ENCODE results near the gene EXOC3L2. TPM values are rescaled to one million over a fixed set of nuclear protein-coding genes. Genes with fewer than 3 reads are reported as not detected.

EXOC3L2 gene
- total RNA-seq, 4 donors from 2014 or later, result 0.44 to 3.5 (median 1.7) TPM

GRCh38 chr19:45205810-45206209 is 39.4 kb downstream of the EXOC3L2 start:
- Histone ChIP-seq H3K9me3 (no peaks in the 10 kb centered on the region), H3K27me3 (no peaks in the 10 kb centered on the region), H3K27ac (no peak overlapping the region), H3K36me3 (no peaks in the 10 kb centered on the region), H3K4me3 (no peak overlapping the region), H3K4me1 (peaks cover 8% of the 10 kb centered on the region)
- no peak for DNase-seq (ENCODE audit: low spot score in 2 of 2)
- TF ChIP-seq POLR2A (IDR thresholded peaks at IDR 0.05), result no peak
- no peak for TF ChIP-seq EP300 (IDR thresholded peaks at IDR 0.05)
- TF ChIP-seq CTCF (IDR thresholded peaks at IDR 0.05), result no peak
- no peak for TF ChIP-seq POLR2AphosphoS5 (IDR thresholded peaks at IDR 0.05)
- WGBS, result 85% methylated on average over 12 of the region's 12 CpGs

- Histone ChIP-seq H3K36me3 (no peaks in the 10 kb centered on the region), H3K9me3 (no peaks in the 10 kb centered on the region), H3K27me3 (no peaks in the 10 kb centered on the region), H3K4me1 (peaks cover 8% of the 10 kb centered on the region), H3K27ac (peak overlapping the region; percentile 15), H3K4me3 (no peak overlapping the region)
- TF ChIP-seq POLR2A (IDR thresholded peaks at IDR 0.05), result no peak
- TF ChIP-seq CTCF (IDR thresholded peaks at IDR 0.05), result no peak
- no peak for TF ChIP-seq POLR2AphosphoS5 (IDR thresholded peaks at IDR 0.05)
- no peak for TF ChIP-seq EP300 (IDR thresholded peaks at IDR 0.05)
- WGBS, result 47% methylated on average over 6 of the region's 6 CpGs
- no peak for DNase-seq (ENCODE audit: low spot score in 2 of 2)
Measured at GRCh38 chr19:45202637-45203036, 42.6 kb downstream of the EXOC3L2 start.

GRCh38 chr19:45200568-45200967 is 44.6 kb downstream of the EXOC3L2 start:
- H3K27me3 ChIP-seq, result no peaks in the 10 kb centered on the region
- no peak for DNase-seq (ENCODE audit: low spot score in 2 of 2)
- peaks cover 8% of the 10 kb centered on the region for H3K4me1 ChIP-seq
- WGBS, result 51% methylated on average over 4 of the region's 4 CpGs
- no peak for TF ChIP-seq CTCF (IDR thresholded peaks at IDR 0.05)
- TF ChIP-seq POLR2A (IDR thresholded peaks at IDR 0.05), result no peak
- TF ChIP-seq EP300 (IDR thresholded peaks at IDR 0.05), result no peak
- H3K27ac ChIP-seq, result no peak overlapping the region
- H3K4me3 ChIP-seq, result no peak overlapping the region
- H3K9me3 ChIP-seq, result no peaks in the 10 kb centered on the region
- no peaks in the 10 kb centered on the region for H3K36me3 ChIP-seq

- Histone ChIP-seq H3K27me3 (no peaks in the 10 kb centered on the region), H3K4me1 (peaks cover 3% of the 10 kb centered on the region), H3K9me3 (no peaks in the 10 kb centered on the region), H3K4me3 (no peak overlapping the region), H3K36me3 (no peaks in the 10 kb centered on the region), H3K27ac (no peak overlapping the region)
- 78% methylated on average over 6 of the region's 6 CpGs for WGBS
- DNase-seq (ENCODE audit: low spot score in 2 of 2), result no peak
- TF ChIP-seq POLR2AphosphoS5 (IDR thresholded peaks at IDR 0.05), result no peak
- no peak for TF ChIP-seq EP300 (IDR thresholded peaks at IDR 0.05)
- TF ChIP-seq CTCF (IDR thresholded peaks at IDR 0.05), result no peak
- no peak for TF ChIP-seq POLR2A (IDR thresholded peaks at IDR 0.05)
Measured at GRCh38 chr19:45195764-45196163, 49.4 kb downstream of the EXOC3L2 start.

GRCh38 chr19:45191375-45191774 is 53.8 kb downstream of the EXOC3L2 start:
- 54% methylated on average over 4 of the region's 4 CpGs for WGBS
- H3K4me3 ChIP-seq, result no peak overlapping the region
- H3K4me1 ChIP-seq, result peaks cover 3% of the 10 kb centered on the region
- no peak for DNase-seq (ENCODE audit: low spot score in 2 of 2)
- no peaks in the 10 kb centered on the region for H3K27me3 ChIP-seq
- TF ChIP-seq POLR2A (IDR thresholded peaks at IDR 0.05) (no peak), EP300 (IDR thresholded peaks at IDR 0.05) (no peak), POLR2AphosphoS5 (IDR thresholded peaks at IDR 0.05) (no peak), CTCF (IDR thresholded peaks at IDR 0.05) (no peak)
- no peak overlapping the region for H3K27ac ChIP-seq
- no peaks in the 10 kb centered on the region for H3K9me3 ChIP-seq
- H3K36me3 ChIP-seq, result no peaks in the 10 kb centered on the region
